Endothelial cell of umbilical vein (primary cell): ENCODE measurements around the gene HDAC4. TPM values are rescaled to one million over a fixed set of nuclear protein-coding genes. Genes with fewer than 3 reads are reported as not detected.

Experiments used
- BruUV-seq: library from RNA; stranded (reverse); fragments of 400-500 nt; replicated peaks from 2 replicates; lab custom pipeline; 2021; lab: Mats Ljungman, UMichigan
- CTCF ChIA-PET: fragments of 300-600, 350-600 bp; sonication (Branson Sonifier 250); formaldehyde crosslinking; loops from one replicate; lab custom pipeline; 2021; ENCODE audit warnings: antibody characterized with exemption, inconsistent platforms; lab: Charles Lee
- POLR2A ChIA-PET: fragments of 300-600, 350-600 bp; sonication (Branson Sonifier 250); formaldehyde crosslinking; loops from one replicate; lab custom pipeline; 2021; ENCODE audit warnings: antibody characterized with exemption, inconsistent platforms; lab: Charles Lee
- DNase-seq: peaks from one replicate; pipeline ENCODE4 v3.0.0-alpha.2; 2011; ENCODE audit warnings: low read depth, low spot score
- FAIRE-seq: peaks from 2 replicates; lab custom pipeline; 2011; peaks lifted over from hg19 to GRCh38; lab: Jason Lieb, UNC
- H2AFZ ChIP-seq: 2 replicates; pipeline ENCODE4 v1.6.0; 2012; ENCODE audit warnings: low read depth, low read length, control low read depth, inconsistent platforms
- H3K27ac ChIP-seq: 2 replicates; pipeline ENCODE4 v1.5.1; 2011; ENCODE audit warnings: low read depth, mild to moderate bottlenecking, control low read depth, low read length, moderate library complexity; ENCODE audit not compliant: insufficient read depth
- H3K27me3 ChIP-seq, 2 experiments: 2 replicates each; pipeline versions ENCODE4 v1.6.0 to v1.6.1; 2011; ENCODE audit warnings: low read length in 2 of 2, mixed read lengths in 1 of 2; ENCODE audit not compliant: control insufficient read depth in 2 of 2, insufficient read depth in 2 of 2
- H3K36me3 ChIP-seq, 2 experiments: 2 replicates in 1 of 2; 3 replicates in 1 of 2; pipeline ENCODE4 v1.5.1; 2011; ENCODE audit warnings: low read length in 2 of 2, mild to moderate bottlenecking in 1 of 2, moderate library complexity in 1 of 2; ENCODE audit not compliant: control insufficient read depth in 2 of 2, insufficient read depth in 2 of 2; ENCODE audit errors: extremely low read depth in 1 of 2
- H3K4me1 ChIP-seq: 3 replicates; pipeline ENCODE4 v1.5.1; 2011; ENCODE audit warnings: mild to moderate bottlenecking, low read length; ENCODE audit not compliant: control insufficient read depth, insufficient read depth; ENCODE audit errors: extremely low read depth
- H3K4me2 ChIP-seq: 2 replicates; pipeline ENCODE4 v1.6.1; 2011; ENCODE audit warnings: low read length, control low read depth, mixed read lengths; ENCODE audit not compliant: insufficient read depth
- H3K4me3 ChIP-seq, 3 experiments: fragments of 200-600 bp in 1 of 3; sonication (generic), shearing (Covaris generic) in 1 of 3; replicated peaks in 1 of 3; 2 replicates each; pipeline ENCODE4 v1.5.1; 2011 to 2016; ENCODE audit warnings: control low read depth in 3 of 3, low read length in 3 of 3, mild to moderate bottlenecking in 2 of 3, inconsistent platforms in 1 of 3, low read depth in 1 of 3, moderate library complexity in 1 of 3; ENCODE audit not compliant: insufficient read depth in 1 of 3
- H3K79me2 ChIP-seq: 2 replicates; pipeline ENCODE4 v1.6.0; 2012; ENCODE audit warnings: low read length, inconsistent platforms; ENCODE audit not compliant: control insufficient read depth, insufficient read depth
- H3K9ac ChIP-seq: replicated peaks from 2 replicates; pipeline ENCODE3; 2011; ENCODE audit warnings: low read length, control low read depth; ENCODE audit not compliant: insufficient read depth; ENCODE audit errors: extremely low read depth
- H3K9me1 ChIP-seq: replicated peaks from 3 replicates; pipeline ENCODE4 v1.6.0; 2011; ENCODE audit warnings: mild to moderate bottlenecking, low read length; ENCODE audit not compliant: control insufficient read depth, insufficient read depth; ENCODE audit errors: extremely low read depth
- H3K9me3 ChIP-seq: replicated peaks from 2 replicates; pipeline ENCODE4 v1.5.1; 2012; ENCODE audit warnings: low read length, inconsistent platforms; ENCODE audit not compliant: control insufficient read depth, insufficient read depth
- H4K20me1 ChIP-seq: replicated peaks from 2 replicates; pipeline ENCODE3; 2011; ENCODE audit warnings: mild to moderate bottlenecking, low read length; ENCODE audit not compliant: control insufficient read depth, insufficient read depth; ENCODE audit errors: extremely low read depth
- EZH2 ChIP-seq: IDR thresholded peaks from 2 replicates; pipeline ENCODE4 v1.6.1; 2012; ENCODE audit warnings: borderline replicate concordance, low read depth, mild to moderate bottlenecking, moderate library complexity, low read length, inconsistent platforms; ENCODE audit not compliant: severe bottlenecking
- FOS ChIP-seq: IDR thresholded peaks from 2 replicates; pipeline ENCODE4 v1.6.1; 2011; ENCODE audit warnings: mild to moderate bottlenecking, low read length, moderate library complexity, borderline replicate concordance; ENCODE audit not compliant: insufficient read depth
- GATA2 ChIP-seq: IDR thresholded peaks from 2 replicates; pipeline ENCODE4 v1.7.0; 2011; ENCODE audit warnings: low read depth, mild to moderate bottlenecking, moderate library complexity, mixed read lengths, low read length; ENCODE audit not compliant: insufficient read length, insufficient read depth
- JUN ChIP-seq: IDR thresholded peaks from 2 replicates; pipeline ENCODE4 v1.6.1; 2011; ENCODE audit warnings: borderline replicate concordance, low read depth; ENCODE audit not compliant: insufficient read length, insufficient read depth
- MYC ChIP-seq: IDR thresholded peaks from one replicate; pipeline ENCODE4 v1.6.1; 2011; ENCODE audit warnings: mild to moderate bottlenecking, low read depth, low read length
- POLR2A ChIP-seq: IDR thresholded peaks from 2 replicates; pipeline ENCODE4 v1.6.1; 2012; ENCODE audit warnings: low read depth, mild to moderate bottlenecking, control low read depth, low read length
- POLR2AphosphoS5 ChIP-seq: IDR thresholded peaks from 2 replicates; pipeline ENCODE4 v1.6.1; 2012; ENCODE audit warnings: low read depth, mild to moderate bottlenecking, control low read depth, low read length, moderate library complexity; ENCODE audit not compliant: insufficient read depth
- dilution Hi-C: fragments of 300-500 bp; cut with MboI; formaldehyde crosslinking; loops from one replicate; pipeline ENCODE4 v1.15.0; 2019; ENCODE audit warnings: low sequenced_read_pairs; ENCODE audit not compliant: extremely low pct_ligation_motif_present
- intact Hi-C: fragments of 100-400 bp; cut with micrococcal nuclease; formaldehyde crosslinking; loops from one replicate; pipeline ENCODE4 v1.10.0; 2022
- polyA plus RNA-seq, 4 experiments: library from polyadenylated mRNA; depleted of rRNA in 3 of 4; stranded (reverse) in 3 of 4; unstranded in 1 of 4; fragments of >200 nt; gene quantifications; 2 replicates each; pipeline versions ENCODE4 v1.2.1 to v1.2.3, GENCODE V29; 2011 to 2012; ENCODE audit warnings: missing spikeins in 1 of 4
- total RNA-seq: library from RNA; stranded (reverse); gene quantifications from 2 replicates; pipeline ENCODE4 v1.2.3, GENCODE V29; 2021
- TF ChIP-seq, protein P1 (sequence below), 2 donors: IDR thresholded peaks; 1 replicate in 1 of 2; 2 replicates in 1 of 2; pipeline ENCODE4 v1.5.1; 2011; ENCODE audit warnings: low read length in 2 of 2, mild to moderate bottlenecking in 2 of 2, moderate library complexity in 2 of 2, control low read depth in 1 of 2, inconsistent platforms in 1 of 2, low read depth in 1 of 2; ENCODE audit not compliant: insufficient read depth in 1 of 2; ENCODE audit errors: extremely low read depth in 1 of 2
- TF ChIP-seq, protein P2 (sequence below): IDR thresholded peaks from 2 replicates; pipeline ENCODE4 v1.6.1; 2011; ENCODE audit not compliant: insufficient read depth, insufficient read length

HDAC4 gene
- total and polyA plus RNA-seq, 2 donors (not counting 3 experiments of a cell fraction or from before 2014, with no cell fraction given) = 13.4 to 33.0 TPM

DNA sequence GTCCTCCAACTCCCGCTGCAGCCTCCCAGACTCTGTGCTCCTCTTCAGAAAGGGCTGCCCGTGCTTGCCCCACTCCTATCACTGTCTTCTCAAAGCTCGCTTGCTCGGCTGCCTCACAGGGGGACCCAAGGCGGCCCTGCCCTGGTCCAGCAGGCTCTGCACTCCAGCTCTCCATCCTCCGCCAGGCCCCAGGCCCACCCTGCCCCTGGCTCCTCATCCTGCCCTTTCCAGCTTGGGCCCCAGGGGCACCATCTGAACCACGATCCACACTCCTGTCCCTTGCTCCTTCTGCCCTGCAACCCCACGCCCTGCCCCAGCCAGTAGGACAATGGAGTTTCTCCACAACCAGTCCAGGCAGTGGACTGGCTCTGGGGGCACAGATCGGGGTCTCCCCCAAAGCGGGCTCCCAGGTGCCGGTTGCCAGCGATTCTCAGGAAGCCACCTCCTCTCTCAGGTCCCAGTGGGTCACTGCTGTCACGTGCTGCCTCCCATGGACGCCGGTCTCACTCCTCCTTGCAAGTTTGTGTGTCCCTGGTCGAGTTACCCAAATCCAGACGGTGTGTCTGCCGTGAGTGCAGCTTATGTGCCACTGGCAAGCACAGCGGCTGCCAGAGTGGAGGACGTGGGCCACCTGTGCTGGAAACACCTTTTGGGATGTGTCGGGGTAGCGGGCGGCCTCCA is 238.5 kb downstream of the HDAC4 start:
- POLR2A ChIA-PET = no interaction called here
- CTCF ChIA-PET = no interaction called here

More for the DNA sequence above, 238.5 kb downstream of the HDAC4 start:
- H3K79me2 ChIP-seq = no peaks in the 10 kb centered on the region
- dilution Hi-C loops (no loop called here), intact Hi-C loops (no loop called here)
- no peaks in the 10 kb centered on the region for H3K9me3 ChIP-seq
- FAIRE-seq (no peak), DNase-seq (no peak)
- H3K27ac ChIP-seq = no peak overlapping the region
- H3K4me3 ChIP-seq = no peak overlapping the region
- H4K20me1 ChIP-seq = no peaks in the 10 kb centered on the region
- H3K9me1 ChIP-seq = no peaks in the 10 kb centered on the region
- no peak for TF ChIP-seq POLR2AphosphoS5
- TF ChIP-seq, protein P1, sequence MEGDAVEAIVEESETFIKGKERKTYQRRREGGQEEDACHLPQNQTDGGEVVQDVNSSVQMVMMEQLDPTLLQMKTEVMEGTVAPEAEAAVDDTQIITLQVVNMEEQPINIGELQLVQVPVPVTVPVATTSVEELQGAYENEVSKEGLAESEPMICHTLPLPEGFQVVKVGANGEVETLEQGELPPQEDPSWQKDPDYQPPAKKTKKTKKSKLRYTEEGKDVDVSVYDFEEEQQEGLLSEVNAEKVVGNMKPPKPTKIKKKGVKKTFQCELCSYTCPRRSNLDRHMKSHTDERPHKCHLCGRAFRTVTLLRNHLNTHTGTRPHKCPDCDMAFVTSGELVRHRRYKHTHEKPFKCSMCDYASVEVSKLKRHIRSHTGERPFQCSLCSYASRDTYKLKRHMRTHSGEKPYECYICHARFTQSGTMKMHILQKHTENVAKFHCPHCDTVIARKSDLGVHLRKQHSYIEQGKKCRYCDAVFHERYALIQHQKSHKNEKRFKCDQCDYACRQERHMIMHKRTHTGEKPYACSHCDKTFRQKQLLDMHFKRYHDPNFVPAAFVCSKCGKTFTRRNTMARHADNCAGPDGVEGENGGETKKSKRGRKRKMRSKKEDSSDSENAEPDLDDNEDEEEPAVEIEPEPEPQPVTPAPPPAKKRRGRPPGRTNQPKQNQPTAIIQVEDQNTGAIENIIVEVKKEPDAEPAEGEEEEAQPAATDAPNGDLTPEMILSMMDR (IDR thresholded peaks at IDR 0.05; ENCODE audit: extremely low read depth in 1 of 2, insufficient read depth in 1 of 2, low read depth in 1 of 2, low read length in 2 of 2) = no peak
- TF ChIP-seq MYC = no peak
- TF ChIP-seq GATA2 = no peak
- no peak for TF ChIP-seq FOS
- TF ChIP-seq POLR2A = no peak
- TF ChIP-seq EZH2 = no peak
- TF ChIP-seq, protein P2, sequence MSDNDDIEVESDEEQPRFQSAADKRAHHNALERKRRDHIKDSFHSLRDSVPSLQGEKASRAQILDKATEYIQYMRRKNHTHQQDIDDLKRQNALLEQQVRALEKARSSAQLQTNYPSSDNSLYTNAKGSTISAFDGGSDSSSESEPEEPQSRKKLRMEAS = no peak
- TF ChIP-seq JUN = no peak
- H3K36me3 ChIP-seq = peaks cover 0 to 4% of the 10 kb centered on the region in 2 experiments
- no peaks in the 10 kb centered on the region for H3K27me3 ChIP-seq
- no peak overlapping the region for H3K9ac ChIP-seq
- BruUV-seq = no TSS peak
- H3K4me1 ChIP-seq = no peaks in the 10 kb centered on the region
- no peak overlapping the region for H2AFZ ChIP-seq
- H3K4me2 ChIP-seq = no peak overlapping the region
